Immature natural killer cell (primary cell): ENCODE measurements around the gene GATAD2A. TPM values are rescaled to one million over a fixed set of nuclear protein-coding genes. Genes with fewer than 3 reads are reported as not detected.
"Not testable (repeated sequence)": the region's sequence is repeated elsewhere in the genome, so short reads cannot be mapped to it uniquely, and the experiment has no call there.

Experiments used
- DNase-seq, 3 donors: peaks; one replicate each; pipeline ENCODE4 v3.0.0; 2022; ENCODE audit warnings: mixed read lengths in 1 of 3
- H3K27ac Mint-ChIP-seq, 6 donors: one replicate each; pipeline ENCODE4 v1.8.0; 2020; ENCODE audit warnings: mixed read lengths in 6 of 6, mild to moderate bottlenecking in 5 of 6, inconsistent platforms in 4 of 6, moderate library complexity in 3 of 6
- H3K27me3 Mint-ChIP-seq, 3 donors: one replicate each; pipeline ENCODE4 v1.8.0; 2020 to 2021; ENCODE audit warnings: low read depth in 3 of 3, mild to moderate bottlenecking in 3 of 3, mixed read lengths in 3 of 3, moderate library complexity in 3 of 3, inconsistent platforms in 1 of 3
- H3K36me3 Mint-ChIP-seq, 3 donors: one replicate each; pipeline ENCODE4 v1.8.0; 2020; ENCODE audit warnings: mixed read lengths in 3 of 3, inconsistent platforms in 2 of 3, mild to moderate bottlenecking in 2 of 3
- H3K4me1 Mint-ChIP-seq, 2 donors: one replicate each; pipeline ENCODE4 v1.8.0; 2020; ENCODE audit warnings: inconsistent platforms in 2 of 2, mild to moderate bottlenecking in 2 of 2, mixed read lengths in 2 of 2, moderate library complexity in 1 of 2
- H3K4me3 Mint-ChIP-seq, 5 donors: one replicate each; pipeline ENCODE4 v1.8.0; 2020; ENCODE audit warnings: mild to moderate bottlenecking in 5 of 5, mixed read lengths in 5 of 5, inconsistent platforms in 3 of 5, moderate library complexity in 3 of 5
- H3K9me3 Mint-ChIP-seq, 6 donors: one replicate each; pipeline ENCODE4 v1.8.0; 2020; ENCODE audit warnings: mild to moderate bottlenecking in 6 of 6, mixed read lengths in 6 of 6, inconsistent platforms in 4 of 6, moderate library complexity in 3 of 6
- polyA plus RNA-seq, 3 donors: library from polyadenylated mRNA; unstranded; fragments of 300-500 nt; fragmentation: Illumina TruSeq; gene quantifications; one replicate each; pipeline ENCODE4 v1.2.3, GENCODE V29; 2021

The GATAD2A gene
- polyA plus RNA-seq, 3 donors from 2014 or later: 8.8 to 48.5 (median 21.0) TPM

GRCh38 chr19:19381007-19381926, 24.2 kb upstream of the GATAD2A start:
- no peak for DNase-seq
- no peaks in the 10 kb centered on the region for H3K9me3 Mint-ChIP-seq
- H3K27ac Mint-ChIP-seq: peak overlapping the region in 1 of 6 donors; percentile 45
- peaks cover 2 to 6% (median 3%) of the 10 kb centered on the region in 3 donors for H3K27me3 Mint-ChIP-seq
- H3K36me3 Mint-ChIP-seq: no peaks in the 10 kb centered on the region
- H3K4me3 Mint-ChIP-seq: no peak overlapping the region
- H3K4me1 Mint-ChIP-seq: peaks cover 0 to 5% of the 10 kb centered on the region in 2 donors

DNA sequence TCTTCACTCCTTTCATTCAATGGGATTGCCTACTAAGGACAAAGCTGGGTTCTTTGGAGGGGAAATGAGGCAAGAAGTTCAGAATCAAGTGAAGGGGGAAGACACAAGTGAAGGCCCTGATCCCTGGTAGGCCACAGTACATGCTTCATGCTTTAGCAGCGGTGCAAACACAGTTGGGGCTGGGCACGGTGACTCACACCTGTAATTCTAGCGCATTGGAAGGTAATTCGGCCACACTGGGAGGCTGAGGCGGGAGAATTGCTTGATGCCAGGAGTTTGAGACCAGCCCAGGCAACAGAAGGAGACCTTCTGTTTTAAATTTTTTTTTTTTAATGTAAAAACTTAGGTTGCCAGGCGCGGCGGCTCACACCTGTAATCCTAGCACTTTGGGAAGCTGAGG, 23.4 kb upstream of the GATAD2A start:
- Mint-ChIP-seq H3K36me3 (no peaks in the 10 kb centered on the region), H3K9me3 (no peaks in the 10 kb centered on the region), H3K27ac (peak overlapping the region in 1 of 6 donors; percentile 31), H3K4me3 (peak overlapping the region in 3 of 5 donors; percentile 33 to 51 (median 36)), H3K4me1 (peaks cover 6 to 13% of the 10 kb centered on the region in 2 donors), H3K27me3 (peaks cover 2 to 8% (median 5%) of the 10 kb centered on the region in 3 donors)
- no peak for DNase-seq

GRCh38 chr19:19384486-19384885, 21.0 kb upstream of the GATAD2A start:
- DNase-seq: no peak
- H3K36me3 Mint-ChIP-seq: no peaks in the 10 kb centered on the region
- H3K4me3 Mint-ChIP-seq: peak overlapping the region; percentile 73 to 92 (median 90)
- peaks cover 2 to 11% (median 5%) of the 10 kb centered on the region in 3 donors for H3K27me3 Mint-ChIP-seq
- H3K4me1 Mint-ChIP-seq: peaks cover 29 to 36% of the 10 kb centered on the region in 2 donors
- H3K9me3 Mint-ChIP-seq: no peaks in the 10 kb centered on the region
- peak overlapping the region; percentile 31 to 93 (median 60) for H3K27ac Mint-ChIP-seq

DNA sequence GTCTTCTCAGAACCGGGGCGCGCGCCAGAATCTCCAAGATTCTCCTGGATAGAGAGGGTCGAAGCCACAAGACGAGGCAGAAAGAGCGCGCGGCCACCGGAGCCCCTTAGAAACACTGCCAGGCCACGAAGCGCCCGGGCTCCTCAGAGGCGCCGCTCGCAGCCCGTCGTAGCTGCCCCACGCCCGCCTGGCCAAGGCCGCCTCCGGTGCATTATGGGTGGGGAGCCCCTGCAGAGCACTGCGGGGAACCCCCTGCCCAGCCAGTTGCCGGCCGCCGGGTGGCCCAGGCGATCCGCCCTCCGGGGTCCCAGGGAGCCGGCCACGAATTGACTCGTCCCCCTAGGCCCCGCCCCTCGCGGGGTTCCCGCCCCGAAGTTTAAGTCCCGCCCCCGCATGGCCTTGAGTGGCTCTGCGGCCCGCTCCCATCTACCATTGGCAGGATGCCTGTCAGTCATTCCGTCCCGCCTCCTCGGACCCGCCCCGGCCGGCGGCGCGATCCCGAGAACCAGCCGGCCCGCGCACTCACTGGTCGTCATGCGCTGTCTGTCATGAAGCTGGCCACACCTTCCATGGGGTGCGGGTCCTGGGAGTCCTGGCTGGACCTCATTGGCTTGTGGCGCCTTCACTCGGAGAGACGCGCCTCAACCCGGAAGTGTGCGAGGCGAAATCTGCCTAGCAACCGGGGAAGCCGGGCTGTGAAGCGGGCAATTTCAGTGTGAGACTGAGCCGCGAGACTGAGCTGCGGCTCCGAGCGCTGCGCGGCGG, 20.2 kb upstream of the GATAD2A start:
- Mint-ChIP-seq H3K4me3 (peak overlapping the region; percentile 86 to 92 (median 91)), H3K4me1 (peaks cover 38 to 45% of the 10 kb centered on the region in 2 donors), H3K27ac (peak overlapping the region; percentile 84 to 95 (median 93)), H3K36me3 (no peaks in the 10 kb centered on the region), H3K9me3 (no peaks in the 10 kb centered on the region), H3K27me3 (peaks cover 2 to 11% (median 5%) of the 10 kb centered on the region in 3 donors)
- DNase-seq: peak; percentile 100

GRCh38 chr19:19385896-19386869, 19.3 kb upstream of the GATAD2A start:
- DNase-seq: peak in 1 of 3 donors; percentile 18
- H3K27ac Mint-ChIP-seq: peak overlapping the region; percentile 84 to 97 (median 94)
- peak overlapping the region; percentile 95 to 97 (median 95) for H3K4me3 Mint-ChIP-seq
- H3K36me3 Mint-ChIP-seq: no peaks in the 10 kb centered on the region
- peaks cover 46 to 52% of the 10 kb centered on the region in 2 donors for H3K4me1 Mint-ChIP-seq
- peaks cover 2 to 11% (median 5%) of the 10 kb centered on the region in 3 donors for H3K27me3 Mint-ChIP-seq
- no peaks in the 10 kb centered on the region for H3K9me3 Mint-ChIP-seq

DNA sequence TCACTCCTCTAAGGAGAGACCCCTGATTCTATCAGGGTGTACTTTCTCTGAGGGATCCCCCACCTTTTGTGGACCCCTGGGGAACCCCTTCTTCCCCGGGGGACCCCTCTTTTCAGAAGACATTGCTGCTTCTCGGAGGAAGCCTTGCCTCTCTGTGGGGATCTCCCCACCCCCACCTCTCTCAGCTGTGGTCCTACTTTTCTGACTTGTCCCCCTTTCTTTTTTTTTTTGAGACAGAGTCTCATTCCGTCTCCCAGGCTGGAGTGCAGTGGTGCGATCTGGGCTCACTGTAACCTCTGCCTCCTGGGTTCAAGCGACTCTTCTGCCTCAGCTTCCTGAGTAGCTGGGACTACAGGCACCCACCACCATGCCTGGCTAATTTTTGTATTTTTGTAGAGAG, 18.4 kb upstream of the GATAD2A start:
- H3K4me1 Mint-ChIP-seq: peaks cover 54 to 61% of the 10 kb centered on the region in 2 donors
- DNase-seq: no peak
- peak overlapping the region; percentile 95 to 97 (median 95) for H3K4me3 Mint-ChIP-seq
- H3K9me3 Mint-ChIP-seq: no peaks in the 10 kb centered on the region
- H3K27me3 Mint-ChIP-seq: peaks cover 2 to 11% (median 5%) of the 10 kb centered on the region in 3 donors
- peak overlapping the region; percentile 84 to 97 (median 94) for H3K27ac Mint-ChIP-seq
- no peaks in the 10 kb centered on the region for H3K36me3 Mint-ChIP-seq

DNA sequence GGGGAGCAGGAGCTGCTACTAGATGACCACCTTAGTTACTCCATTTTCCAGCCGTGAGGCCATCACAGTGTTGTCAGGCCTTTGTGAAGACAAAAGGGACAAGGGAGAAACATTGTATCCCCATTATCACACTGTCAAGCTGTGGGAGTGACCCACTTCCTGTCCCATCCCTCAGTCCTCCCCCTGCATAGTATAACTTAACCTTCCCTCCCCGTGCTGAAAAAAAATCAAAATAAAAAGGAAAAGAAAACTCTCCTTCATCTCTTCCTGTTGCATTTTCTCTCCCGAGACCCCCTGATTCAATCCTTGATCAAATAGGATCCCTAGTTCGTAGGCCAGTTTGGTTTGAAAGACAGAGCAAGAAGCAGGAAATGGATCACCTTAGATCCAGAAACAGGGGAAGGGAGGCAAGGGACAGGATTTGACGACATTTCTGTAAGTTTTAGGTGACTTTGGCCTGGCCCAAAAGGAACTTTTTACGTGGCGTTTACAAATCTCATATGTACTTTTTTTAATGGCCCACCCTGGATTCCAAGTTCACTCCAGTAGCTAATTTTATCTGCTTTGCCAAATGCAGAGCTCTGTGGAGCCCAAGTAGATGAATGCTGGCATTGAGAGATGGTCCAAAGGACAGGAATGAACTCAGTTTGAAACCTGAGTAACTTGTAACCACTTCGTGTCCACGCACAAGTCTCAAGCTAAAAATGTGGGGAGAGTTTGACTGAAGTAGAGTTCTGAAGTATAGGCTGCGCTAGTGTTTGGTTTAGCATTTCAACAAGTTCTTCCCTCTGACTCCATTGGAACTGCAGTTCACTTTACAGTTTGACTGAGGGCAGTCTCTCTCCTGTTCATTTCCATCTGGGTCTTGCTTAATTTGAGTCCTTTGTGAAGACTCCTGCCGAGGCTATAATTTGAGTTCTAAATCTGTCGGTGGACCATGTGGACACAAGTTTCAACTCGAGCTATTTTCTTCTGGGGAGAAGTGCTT, 16.6 kb upstream of the GATAD2A start:
- DNase-seq: no peak
- Mint-ChIP-seq H3K36me3 (no peaks in the 10 kb centered on the region), H3K27me3 (peaks cover 2 to 11% (median 5%) of the 10 kb centered on the region in 3 donors), H3K4me1 (peaks cover 62 to 66% of the 10 kb centered on the region in 2 donors), H3K27ac (peak overlapping the region; percentile 84 to 96 (median 89)), H3K9me3 (no peaks in the 10 kb centered on the region), H3K4me3 (peak overlapping the region; percentile 95 to 97 (median 95))

DNA sequence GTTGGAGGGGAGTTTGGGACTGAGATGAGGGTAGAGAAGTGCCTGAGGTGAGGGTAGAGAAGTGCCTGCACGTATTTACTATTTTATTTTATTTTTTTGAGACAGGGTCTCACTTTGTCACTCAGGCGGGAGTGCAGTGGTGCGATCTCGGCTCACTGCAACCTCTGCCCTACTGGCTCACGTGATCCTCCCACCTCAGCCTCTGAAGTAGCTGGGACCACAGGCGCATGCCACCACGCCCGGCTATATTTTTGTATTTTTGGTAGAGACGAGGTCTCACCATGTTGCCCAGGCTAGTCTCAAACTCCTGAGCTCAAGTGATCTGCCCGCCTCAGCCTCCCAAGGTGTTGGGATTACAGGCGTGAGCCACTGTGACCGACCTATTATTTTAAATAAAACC, 15.8 kb upstream of the GATAD2A start:
- not testable (repeated sequence) for H3K9me3 Mint-ChIP-seq, DNase-seq, H3K36me3 Mint-ChIP-seq
- peak overlapping the region; percentile 84 to 96 (median 89) for H3K27ac Mint-ChIP-seq
- peaks cover 2 to 11% (median 5%) of the 10 kb centered on the region in 3 donors for H3K27me3 Mint-ChIP-seq
- peaks cover 70 to 74% of the 10 kb centered on the region in 2 donors for H3K4me1 Mint-ChIP-seq
- peak overlapping the region in 4 of 5 donors; percentile 54 to 95 (median 95) for H3K4me3 Mint-ChIP-seq

GRCh38 chr19:19394333-19394732, 11.1 kb upstream of the GATAD2A start:
- H3K27ac Mint-ChIP-seq: peak overlapping the region in 5 of 6 donors; percentile 78 to 91 (median 84)
- H3K4me3 Mint-ChIP-seq: peak overlapping the region in 3 of 5 donors; percentile 55 to 70 (median 69)
- peaks cover 59 to 72% of the 10 kb centered on the region in 2 donors for H3K4me1 Mint-ChIP-seq
- not testable (repeated sequence) for H3K27me3 Mint-ChIP-seq, H3K9me3 Mint-ChIP-seq, H3K36me3 Mint-ChIP-seq, DNase-seq

DNA sequence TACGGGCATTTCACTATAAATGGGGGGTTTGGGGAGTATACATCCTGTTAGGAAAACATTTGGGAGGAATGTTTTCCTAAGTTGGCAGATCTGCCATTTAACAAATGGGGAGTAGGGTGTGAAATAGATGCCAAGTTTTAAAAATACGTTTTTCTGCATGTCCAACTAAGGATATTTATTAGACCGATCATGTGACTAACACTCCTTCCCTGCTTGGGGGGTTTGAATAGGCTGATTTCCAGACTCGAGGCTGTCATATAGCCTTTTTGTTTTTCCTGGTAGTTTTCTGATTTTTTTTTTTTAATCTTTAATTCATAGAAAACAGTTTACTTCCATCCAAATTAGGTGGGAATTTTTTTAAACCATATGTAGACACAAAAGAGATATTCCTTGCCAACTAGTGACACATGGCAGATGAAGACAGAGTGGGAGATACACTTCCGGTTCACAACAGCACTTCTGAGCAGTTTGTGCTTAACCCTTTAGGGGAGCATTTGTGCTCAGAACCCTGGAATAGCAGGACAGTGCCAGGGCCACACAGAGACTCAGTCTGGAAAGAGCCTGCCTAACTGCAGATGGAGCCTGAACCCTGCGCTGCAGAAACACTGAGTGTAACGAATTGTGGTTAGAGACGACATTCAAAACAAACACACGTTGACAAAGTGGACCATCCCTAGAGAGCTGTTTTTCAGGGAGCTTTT, 5.6 kb upstream of the GATAD2A start:
- Mint-ChIP-seq H3K4me3 (no peak overlapping the region), H3K36me3 (no peaks in the 10 kb centered on the region), H3K27me3 (peaks cover 0 to 10% (median 0%) of the 10 kb centered on the region in 3 donors), H3K27ac (peak overlapping the region; percentile 35 to 78 (median 50)), H3K9me3 (no peaks in the 10 kb centered on the region), H3K4me1 (peaks cover 52 to 68% of the 10 kb centered on the region in 2 donors)
- no peak for DNase-seq

GRCh38 chr19:19402656-19403372, 2.7 kb upstream of the GATAD2A start:
- no peak for DNase-seq
- Mint-ChIP-seq H3K27me3 (peaks cover 6 to 19% (median 7%) of the 10 kb centered on the region in 3 donors), H3K4me1 (peaks cover 52 to 60% of the 10 kb centered on the region in 2 donors), H3K4me3 (peak overlapping the region in 4 of 5 donors; percentile 8 to 90 (median 76)), H3K36me3 (no peaks in the 10 kb centered on the region), H3K27ac (peak overlapping the region; percentile 82 to 97 (median 92)), H3K9me3 (no peaks in the 10 kb centered on the region)
